Measurements from ENCODE around the gene KLHL21. TPM values are rescaled to one million over a fixed set of nuclear protein-coding genes. Genes with fewer than 3 reads are reported as not detected.

Gene KLHL21
- total and polyA plus RNA-seq, 2 of the 4 experiments (the other 2 are of a cell fraction): 12.0 to 36.7 TPM

GRCh38 chr1:6547301-6547700 lies 55.4 kb downstream of the KLHL21 start:
- no peaks in the 10 kb centered on the region for H3K9me3 ChIP-seq (ENCODE audit: control insufficient read depth, insufficient read depth, low read length)
- H4K91ac ChIP-seq (ENCODE audit: insufficient read depth, low read depth, low read length): no peak overlapping the region
- H3K56ac ChIP-seq (ENCODE audit: extremely low read depth, insufficient read depth, low read length): no peak overlapping the region
- peaks cover 2% of the 10 kb centered on the region for H3K4me1 ChIP-seq (ENCODE audit: control insufficient read depth, insufficient read depth, low read length)
- H3K79me1 ChIP-seq (ENCODE audit: low read depth in 1 of 2, low read length in 2 of 2): peaks cover 22 to 30% of the 10 kb centered on the region in 2 experiments
- in situ Hi-C loops (cut with MboI; ENCODE audit: low sequenced_read_pairs): no loop called here
- H3K4me3 ChIP-seq (ENCODE audit: insufficient read depth, low read depth, low read length): no peak overlapping the region
- H3K23ac ChIP-seq (ENCODE audit: low read depth, low read length): no peak overlapping the region
- H3K9ac ChIP-seq (ENCODE audit: low read depth, low read length): no peak overlapping the region
- no peak overlapping the region for H3K4me2 ChIP-seq (ENCODE audit: low read depth, low read length)
- intact Hi-C loops (cut with micrococcal nuclease): no loop called here
- ChIA-PET CTCF (no interaction called here), POLR2A (ENCODE audit: unreplicated experiment) (no interaction called here)
- H3K14ac ChIP-seq (replicated peaks; ENCODE audit: low read depth, low read length): no peak overlapping the region
- H3K4ac ChIP-seq (ENCODE audit: low read depth, low read length): no peak overlapping the region
- H2BK5ac ChIP-seq (ENCODE audit: low read depth, low read length, poor library complexity, severe bottlenecking): no peak overlapping the region
- H2AK9ac ChIP-seq (replicated peaks; ENCODE audit: low read depth, low read length, poor library complexity): no peak overlapping the region
- H2BK15ac ChIP-seq (ENCODE audit: low read depth, low read length): no peak overlapping the region
- no peak overlapping the region for H2AK5ac ChIP-seq (ENCODE audit: low read depth, low read length)
- H3K18ac ChIP-seq (ENCODE audit: low read depth, low read length): no peak overlapping the region
- dilution Hi-C loops (cut with HindIII; ENCODE audit: low sequenced_read_pairs, unreplicated experiment): no loop called here
- no peak overlapping the region for H2BK20ac ChIP-seq (ENCODE audit: low read depth, low read length)
- no TSS peak for BruUV-seq (replicated peaks)
- ATAC-seq (ENCODE audit: low read depth) (no peak), DNase-seq (peak; percentile 32)
- no peak overlapping the region for H2BK120ac ChIP-seq (ENCODE audit: low read depth, low read length)
- H3K27me3 ChIP-seq (ENCODE audit: control insufficient read depth, insufficient read depth, low read length): no peaks in the 10 kb centered on the region
- no peak overlapping the region for H3K27ac ChIP-seq (ENCODE audit: insufficient read depth, low read length)
- 83% methylated on average over 1 of the region's 4 CpGs; no CpG with 5 or more reads in 1 of the 2 experiments for WGBS, 2 experiments (ENCODE audit: extremely low coverage in 2 of 2, insufficient read length in 1 of 2)
- no peak overlapping the region for H4K8ac ChIP-seq (ENCODE audit: low read depth in 2 of 2, low read length in 2 of 2)
- H3K36me3 ChIP-seq (ENCODE audit: control insufficient read depth, insufficient read depth, low read length): peaks cover 42% of the 10 kb centered on the region
- H4K20me1 ChIP-seq (ENCODE audit: insufficient read depth, low read length): 0 out of 2 replicates have a peak, but pooled peaks cover 5% of the 10 kb centered on the region
- peaks cover 5% of the 10 kb centered on the region; the same call in 1 of the 2 replicates for H3K9me1 ChIP-seq (ENCODE audit: insufficient read depth, low read length)
- TF ChIP-seq MAFK (IDR thresholded peaks at IDR 0.05; ENCODE audit: low read depth, low read length) (no peak), MXI1 (IDR thresholded peaks at IDR 0.05; ENCODE audit: borderline replicate concordance, low read depth, low read length) (no peak)
- TF ChIP-seq, protein P1, sequence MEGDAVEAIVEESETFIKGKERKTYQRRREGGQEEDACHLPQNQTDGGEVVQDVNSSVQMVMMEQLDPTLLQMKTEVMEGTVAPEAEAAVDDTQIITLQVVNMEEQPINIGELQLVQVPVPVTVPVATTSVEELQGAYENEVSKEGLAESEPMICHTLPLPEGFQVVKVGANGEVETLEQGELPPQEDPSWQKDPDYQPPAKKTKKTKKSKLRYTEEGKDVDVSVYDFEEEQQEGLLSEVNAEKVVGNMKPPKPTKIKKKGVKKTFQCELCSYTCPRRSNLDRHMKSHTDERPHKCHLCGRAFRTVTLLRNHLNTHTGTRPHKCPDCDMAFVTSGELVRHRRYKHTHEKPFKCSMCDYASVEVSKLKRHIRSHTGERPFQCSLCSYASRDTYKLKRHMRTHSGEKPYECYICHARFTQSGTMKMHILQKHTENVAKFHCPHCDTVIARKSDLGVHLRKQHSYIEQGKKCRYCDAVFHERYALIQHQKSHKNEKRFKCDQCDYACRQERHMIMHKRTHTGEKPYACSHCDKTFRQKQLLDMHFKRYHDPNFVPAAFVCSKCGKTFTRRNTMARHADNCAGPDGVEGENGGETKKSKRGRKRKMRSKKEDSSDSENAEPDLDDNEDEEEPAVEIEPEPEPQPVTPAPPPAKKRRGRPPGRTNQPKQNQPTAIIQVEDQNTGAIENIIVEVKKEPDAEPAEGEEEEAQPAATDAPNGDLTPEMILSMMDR (conservative IDR thresholded peaks at IDR 0.05; ENCODE audit: low read depth, low read length): 0 out of 2 replicates have a peak, but pooled peaks have one; percentile 17
- no peak overlapping the region for H4K5ac ChIP-seq (ENCODE audit: low read depth, low read length)
- no peak overlapping the region for H2AFZ ChIP-seq (replicated peaks; ENCODE audit: low read length, poor library complexity)
